Ishikawa (cell line): Measurements from ENCODE around the gene SH2B2.
A peak's percentile ranks its signal among the peaks of the same experiment; 100 is the strongest.

Experiments
- CEBPB ChIP-seq: IDR thresholded peaks from 2 replicates; pipeline ENCODE4 v1.6.1; 2012
- CREB1 ChIP-seq: IDR thresholded peaks from 2 replicates; pipeline ENCODE4 v1.6.1; 2012; ENCODE audit warnings: low read depth
- EP300 ChIP-seq: IDR thresholded peaks from 2 replicates; pipeline ENCODE4 v1.6.1; 2012; ENCODE audit warnings: borderline replicate concordance
- FOXM1 ChIP-seq: IDR thresholded peaks from 2 replicates; pipeline ENCODE4 v1.6.1; 2012; ENCODE audit warnings: low read depth, borderline replicate concordance
- NFIC ChIP-seq: IDR thresholded peaks from 2 replicates; pipeline ENCODE4 v1.6.1; 2012
- RAD21 ChIP-seq: IDR thresholded peaks from 2 replicates; pipeline ENCODE4 v1.6.1; 2012; ENCODE audit warnings: low read depth
- TAF1 ChIP-seq: IDR thresholded peaks from 2 replicates; pipeline ENCODE4 v1.6.1; 2012; ENCODE audit warnings: low read depth, mild to moderate bottlenecking
- TCF12 ChIP-seq: IDR thresholded peaks from 2 replicates; pipeline ENCODE4 v1.6.1; 2012; ENCODE audit warnings: low read depth
- TEAD4 ChIP-seq: IDR thresholded peaks from 2 replicates; pipeline ENCODE4 v1.6.1; 2012
- USF1 ChIP-seq: IDR thresholded peaks from 2 replicates; pipeline ENCODE4 v1.6.1; 2012
- YY1 ChIP-seq: IDR thresholded peaks from 2 replicates; pipeline ENCODE4 v1.6.1; 2012; ENCODE audit warnings: low read depth
- ZBTB7A ChIP-seq: IDR thresholded peaks from 2 replicates; pipeline ENCODE4 v1.6.1; 2012; ENCODE audit warnings: low read depth
- TF ChIP-seq, protein P1 (sequence below): IDR thresholded peaks from 2 replicates; pipeline ENCODE4 v1.6.1; 2012; ENCODE audit warnings: low read depth, mild to moderate bottlenecking
- TF ChIP-seq, protein P2 (sequence below): IDR thresholded peaks from 2 replicates; pipeline ENCODE4 v1.6.1; 2012

Gene SH2B2

GRCh38 chr7:102279537-102280400 lies 6.9 kb upstream of the SH2B2 start:
- TF ChIP-seq, protein P1, sequence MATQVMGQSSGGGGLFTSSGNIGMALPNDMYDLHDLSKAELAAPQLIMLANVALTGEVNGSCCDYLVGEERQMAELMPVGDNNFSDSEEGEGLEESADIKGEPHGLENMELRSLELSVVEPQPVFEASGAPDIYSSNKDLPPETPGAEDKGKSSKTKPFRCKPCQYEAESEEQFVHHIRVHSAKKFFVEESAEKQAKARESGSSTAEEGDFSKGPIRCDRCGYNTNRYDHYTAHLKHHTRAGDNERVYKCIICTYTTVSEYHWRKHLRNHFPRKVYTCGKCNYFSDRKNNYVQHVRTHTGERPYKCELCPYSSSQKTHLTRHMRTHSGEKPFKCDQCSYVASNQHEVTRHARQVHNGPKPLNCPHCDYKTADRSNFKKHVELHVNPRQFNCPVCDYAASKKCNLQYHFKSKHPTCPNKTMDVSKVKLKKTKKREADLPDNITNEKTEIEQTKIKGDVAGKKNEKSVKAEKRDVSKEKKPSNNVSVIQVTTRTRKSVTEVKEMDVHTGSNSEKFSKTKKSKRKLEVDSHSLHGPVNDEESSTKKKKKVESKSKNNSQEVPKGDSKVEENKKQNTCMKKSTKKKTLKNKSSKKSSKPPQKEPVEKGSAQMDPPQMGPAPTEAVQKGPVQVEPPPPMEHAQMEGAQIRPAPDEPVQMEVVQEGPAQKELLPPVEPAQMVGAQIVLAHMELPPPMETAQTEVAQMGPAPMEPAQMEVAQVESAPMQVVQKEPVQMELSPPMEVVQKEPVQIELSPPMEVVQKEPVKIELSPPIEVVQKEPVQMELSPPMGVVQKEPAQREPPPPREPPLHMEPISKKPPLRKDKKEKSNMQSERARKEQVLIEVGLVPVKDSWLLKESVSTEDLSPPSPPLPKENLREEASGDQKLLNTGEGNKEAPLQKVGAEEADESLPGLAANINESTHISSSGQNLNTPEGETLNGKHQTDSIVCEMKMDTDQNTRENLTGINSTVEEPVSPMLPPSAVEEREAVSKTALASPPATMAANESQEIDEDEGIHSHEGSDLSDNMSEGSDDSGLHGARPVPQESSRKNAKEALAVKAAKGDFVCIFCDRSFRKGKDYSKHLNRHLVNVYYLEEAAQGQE = no peak
- TF ChIP-seq TCF12 (no peak), ZBTB7A (peak; percentile 93), RAD21 (peak; percentile 91), EP300 (no peak), USF1 (no peak), CREB1 (no peak), CEBPB (no peak)
- TF ChIP-seq, protein P2, sequence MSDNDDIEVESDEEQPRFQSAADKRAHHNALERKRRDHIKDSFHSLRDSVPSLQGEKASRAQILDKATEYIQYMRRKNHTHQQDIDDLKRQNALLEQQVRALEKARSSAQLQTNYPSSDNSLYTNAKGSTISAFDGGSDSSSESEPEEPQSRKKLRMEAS = no peak

GRCh38 chr7:102280521-102280920 lies 6.1 kb upstream of the SH2B2 start:
- TF ChIP-seq, protein P1 = no peak
- TF ChIP-seq NFIC = no peak
- no peak for TF ChIP-seq RAD21
- TF ChIP-seq TEAD4 = no peak
- no peak for TF ChIP-seq EP300
- TF ChIP-seq TAF1 = no peak
- no peak for TF ChIP-seq FOXM1
- TF ChIP-seq YY1 = no peak
- TF ChIP-seq ZBTB7A = no peak
- TF ChIP-seq, protein P2 = no peak

DNA sequence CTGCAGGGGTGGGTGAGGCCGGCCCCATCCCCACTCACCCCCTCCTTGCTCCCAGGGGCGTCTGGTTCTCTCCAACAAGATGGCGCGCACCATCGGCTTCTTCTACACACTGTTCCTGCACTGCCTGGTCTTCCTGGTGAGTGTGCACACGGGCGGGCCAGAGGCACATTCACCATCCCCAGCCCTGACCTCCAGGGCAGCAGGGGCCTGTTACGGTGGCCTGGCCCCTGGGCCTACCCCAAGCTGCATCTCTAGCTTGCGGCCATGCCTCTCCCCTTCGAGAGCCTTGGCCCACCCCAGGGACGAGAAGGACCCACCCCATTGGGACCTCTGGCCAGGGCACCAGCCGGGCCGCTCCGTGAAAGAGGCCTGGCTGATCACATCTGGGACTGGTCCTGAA lies 4.9 kb upstream of the SH2B2 start:
- TF ChIP-seq, protein P1 = no peak

DNA sequence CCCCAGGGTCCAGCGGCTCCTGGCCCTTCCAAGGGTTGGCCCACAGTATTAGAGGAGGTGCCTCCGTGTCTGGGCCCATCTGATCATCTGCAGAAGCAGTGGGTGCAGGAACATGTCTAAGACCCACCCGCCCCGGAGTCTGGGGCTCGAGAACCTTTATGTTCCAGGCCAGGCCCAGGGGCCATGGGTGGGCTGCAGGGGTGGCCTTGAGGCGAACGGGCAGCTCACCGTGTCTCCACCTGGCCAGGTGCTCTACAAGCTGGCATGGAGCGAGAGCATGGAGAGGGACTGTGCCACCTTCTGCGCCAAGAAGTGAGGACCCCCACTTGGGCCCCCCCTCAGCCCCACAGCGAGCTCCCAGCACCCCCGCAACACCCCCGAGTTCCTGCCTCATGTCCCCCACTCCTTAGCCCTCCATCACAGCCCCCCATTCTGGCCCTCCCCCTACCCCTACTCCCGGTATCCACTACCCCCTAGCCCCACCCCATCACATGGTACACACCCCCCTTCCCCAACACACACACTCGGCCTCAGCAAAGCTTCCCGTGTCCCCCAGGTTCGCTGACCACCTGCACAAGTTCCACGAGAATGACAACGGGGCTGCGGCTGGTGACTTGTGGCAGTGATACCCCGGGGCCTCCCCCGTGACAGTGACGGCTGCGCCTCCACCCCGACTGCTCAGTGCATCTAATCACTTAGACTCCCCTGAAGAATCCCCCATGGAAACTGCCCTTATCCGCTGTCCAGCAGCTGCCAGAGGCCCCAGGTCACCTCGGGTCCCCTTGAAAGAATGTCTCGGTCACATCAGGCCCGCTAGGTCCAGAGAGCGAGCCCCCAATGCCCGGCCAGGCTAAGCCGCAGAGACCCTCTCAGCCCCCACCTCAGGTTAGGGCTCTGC lies 4.0 kb upstream of the SH2B2 start:
- TF ChIP-seq, protein P1 = 0 out of 2 replicates have a peak, but pooled peaks have one; percentile 8
- TF ChIP-seq TEAD4 = no peak
- no peak for TF ChIP-seq ZBTB7A
- no peak for TF ChIP-seq EP300
